GM18519 (cell line): ENCODE measurements around the gene EZH2.

Experiments
- ATAC-seq: cut with Tn5 transposase; IDR thresholded peaks from one replicate; pipeline ENCODE4 v1.9.1; 2021; ENCODE audit warnings: mild to moderate bottlenecking, moderate library complexity; ENCODE audit not compliant: unreplicated experiment, low FRiP score

Gene EZH2

DNA sequence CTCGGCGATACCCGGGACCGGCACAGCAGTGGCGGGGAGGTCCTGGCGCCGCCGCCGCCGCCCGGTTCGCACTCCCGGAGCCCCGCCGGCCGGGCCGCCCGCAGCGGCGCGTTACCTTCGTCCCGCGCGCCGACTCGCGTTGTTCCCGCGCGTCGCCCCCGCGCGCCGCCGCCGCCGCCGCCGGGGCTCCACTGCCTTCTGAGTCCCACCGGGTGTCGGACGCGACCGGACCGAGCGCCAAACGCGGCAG, at the start of gene EZH2:
TSS of gene EZH2 (minus strand) at position 243 of the 250 bp plus-strand sequence. CDS start 36,993 bp downstream, outside the sequence.
- peak; percentile 11 for ATAC-seq

GRCh38 chr7:148931470-148931869, 47.4 kb upstream of the EZH2 start:
- no peak for ATAC-seq

DNA sequence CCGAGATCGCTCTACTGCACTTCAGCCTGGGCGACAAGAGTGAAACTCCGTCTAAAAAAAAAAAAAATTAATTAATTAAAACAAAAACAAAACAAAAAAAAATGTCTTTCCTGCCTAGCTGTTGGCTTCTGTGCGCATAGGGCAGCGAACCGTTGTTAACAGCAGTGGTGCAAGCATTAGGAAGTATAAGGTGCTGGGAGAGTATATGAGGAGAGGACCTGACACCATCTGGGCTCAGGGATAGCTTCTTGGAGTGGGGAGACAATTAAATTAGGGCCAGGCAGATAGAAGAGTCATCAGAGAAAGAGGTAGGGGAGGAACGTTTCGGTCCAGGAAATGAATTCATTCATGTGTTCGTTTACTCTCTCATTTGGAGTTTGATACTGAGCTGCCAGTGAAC, 46.2 kb upstream of the EZH2 start:
- no peak for ATAC-seq

GRCh38 chr7:148929176-148929575, 45.1 kb upstream of the EZH2 start:
- no peak for ATAC-seq

GRCh38 chr7:148927123-148928045, 43.3 kb upstream of the EZH2 start:
- no peak for ATAC-seq

GRCh38 chr7:148925836-148926235, 41.7 kb upstream of the EZH2 start:
- no peak for ATAC-seq

DNA sequence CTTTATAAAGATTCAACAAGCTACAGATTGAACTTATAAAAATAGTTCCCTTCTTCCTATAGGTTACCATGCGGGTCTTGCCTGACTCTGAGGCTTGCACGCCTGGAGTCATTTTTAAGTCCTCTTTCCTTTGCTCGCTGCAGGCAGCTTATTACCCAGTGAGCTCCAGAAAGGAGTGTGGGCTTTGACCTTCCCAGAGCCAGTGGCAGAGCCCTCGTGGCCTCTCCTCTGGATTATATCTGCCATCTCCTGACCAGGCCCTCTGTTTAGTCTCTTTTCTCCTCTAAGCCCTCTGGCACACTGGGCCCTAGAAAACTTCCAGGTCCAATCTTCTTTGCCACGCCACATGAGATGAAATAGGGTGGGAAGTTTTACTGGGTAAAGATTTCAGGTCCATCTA, 39.9 kb upstream of the EZH2 start:
- ATAC-seq: no peak

DNA sequence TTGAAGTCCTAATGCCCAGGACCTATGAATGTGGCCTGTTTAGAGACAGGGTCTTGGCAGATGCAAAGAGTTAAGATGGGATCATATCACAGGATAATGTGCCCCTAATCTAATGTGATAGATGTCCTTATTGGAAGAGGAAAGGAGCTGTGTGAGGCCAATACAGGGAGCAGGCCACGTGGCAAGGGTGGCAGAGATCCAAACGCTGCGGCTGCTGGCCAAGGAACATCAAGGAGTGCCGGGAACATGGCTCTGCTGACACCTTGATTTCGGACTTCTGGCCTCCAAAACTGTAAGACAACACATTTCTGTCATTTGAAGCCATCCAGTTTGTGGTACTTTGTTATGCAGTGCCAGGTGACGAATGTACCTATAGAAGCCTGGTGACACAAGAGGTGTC, 37.7 kb upstream of the EZH2 start:
- no peak for ATAC-seq

DNA sequence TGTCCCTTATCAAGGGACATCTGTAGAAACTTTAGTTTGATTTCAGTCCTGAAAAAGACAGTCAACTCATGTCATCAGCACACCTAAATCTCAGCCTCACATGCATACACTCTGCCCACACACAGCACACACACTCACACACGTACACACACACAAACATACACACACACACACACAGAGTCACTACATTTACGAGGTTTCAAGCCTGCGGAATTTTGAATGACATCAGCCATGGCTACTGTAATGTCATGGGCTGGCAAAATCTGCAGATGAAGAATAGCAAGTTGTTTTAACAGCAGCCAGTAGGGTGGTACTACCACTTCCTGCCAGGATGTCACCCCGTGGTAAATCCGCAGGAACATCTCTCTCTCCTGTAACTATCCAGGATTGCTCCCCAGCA, 37.1 kb upstream of the EZH2 start:
- ATAC-seq: no peak

- ATAC-seq: peak; percentile 58
Measured at GRCh38 chr7:148919859-148920258, 35.8 kb upstream of the EZH2 start.

DNA sequence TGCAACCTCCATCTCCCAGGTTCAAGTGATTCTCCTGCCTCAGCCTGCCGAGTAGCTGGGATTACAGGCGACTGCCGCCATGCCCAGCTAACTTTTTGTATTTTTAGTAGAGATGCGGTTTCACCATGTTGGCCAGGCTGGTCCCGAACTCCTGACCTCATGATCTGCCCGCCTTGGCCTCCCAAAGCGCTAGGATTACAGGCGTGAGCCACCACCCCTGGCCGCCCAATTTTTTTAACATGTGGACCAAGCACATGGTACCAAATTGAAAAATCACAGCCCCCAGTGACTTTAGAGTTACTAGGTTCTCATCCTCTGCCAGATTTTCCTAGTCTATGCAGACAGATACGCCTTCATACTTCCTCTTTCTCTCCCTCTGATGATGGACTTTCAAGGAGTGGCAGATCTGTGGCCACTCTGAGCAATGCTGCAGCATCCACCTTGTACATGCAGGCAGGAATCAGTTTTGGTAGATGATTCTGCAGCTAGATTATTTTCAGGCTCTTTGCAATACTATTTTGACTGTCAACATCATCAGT, 34.0 kb upstream of the EZH2 start:
- ATAC-seq: no peak

DNA sequence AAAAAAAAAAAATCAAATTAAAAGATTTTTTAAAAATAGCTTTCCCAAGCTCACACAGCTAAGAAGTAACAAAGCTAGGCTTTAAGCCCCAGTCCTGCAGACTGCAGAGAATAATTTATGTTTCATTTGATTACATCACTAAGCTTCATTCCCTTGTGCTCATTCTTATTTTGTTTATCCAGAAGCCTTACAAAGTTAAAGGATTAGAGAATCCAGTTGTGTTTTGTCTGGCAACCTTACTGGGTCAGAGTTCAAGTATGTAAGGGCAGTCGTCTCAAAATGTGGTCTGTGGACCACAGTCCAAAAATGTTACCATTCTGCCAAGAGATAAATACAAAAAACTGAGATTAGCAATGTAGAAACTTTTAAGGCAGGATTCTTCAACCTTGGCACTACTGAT, 32.1 kb upstream of the EZH2 start:
- no peak for ATAC-seq

DNA sequence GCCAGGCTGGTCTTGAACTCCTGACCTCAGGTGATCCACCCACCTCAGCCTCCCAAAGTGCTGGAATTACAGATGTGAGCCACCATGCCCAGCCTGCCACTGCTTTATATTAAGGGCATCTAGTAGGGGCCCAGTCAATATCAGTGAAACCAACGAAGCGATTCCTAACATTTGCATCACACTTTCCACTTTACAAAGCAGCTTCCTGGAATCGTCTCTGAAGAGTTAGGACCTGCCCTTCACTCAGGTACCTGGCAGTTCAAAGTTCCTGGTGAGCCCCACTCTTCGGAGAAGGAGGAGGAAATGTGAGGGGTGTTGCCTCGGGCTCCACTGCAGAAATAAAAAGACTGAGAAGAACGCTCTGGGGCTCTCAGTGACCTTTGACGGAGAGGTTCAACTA, 31.1 kb upstream of the EZH2 start:
- ATAC-seq: no peak

GRCh38 chr7:148914208-148914777, 30.2 kb upstream of the EZH2 start:
- ATAC-seq: peak; percentile 36

GRCh38 chr7:148912758-148913541, 28.9 kb upstream of the EZH2 start:
- peak; percentile 72 for ATAC-seq

DNA sequence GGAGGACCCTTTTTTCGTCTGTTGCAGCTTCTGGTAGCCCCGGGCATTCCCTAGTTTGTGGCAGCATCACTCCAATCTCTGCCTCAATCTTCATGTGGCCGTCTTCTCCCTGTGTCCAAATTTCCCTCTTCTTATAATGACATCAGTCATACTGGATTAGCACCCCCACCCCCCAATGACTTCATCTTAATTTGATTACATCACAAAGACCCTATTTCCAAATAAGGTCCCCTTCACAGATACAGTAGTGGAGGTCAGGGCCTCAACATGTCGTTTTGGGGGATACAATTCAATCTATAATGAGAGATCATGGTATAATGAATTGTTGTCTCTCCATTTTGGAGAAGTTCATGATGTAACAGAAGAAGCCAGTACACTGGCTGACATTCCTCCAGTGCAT, 28.1 kb upstream of the EZH2 start:
- no peak for ATAC-seq

- no peak for ATAC-seq
Measured at GRCh38 chr7:148911626-148912025, 27.5 kb upstream of the EZH2 start.

GRCh38 chr7:148909568-148909967, 25.5 kb upstream of the EZH2 start:
- no peak for ATAC-seq

GRCh38 chr7:148906707-148907498, 22.8 kb upstream of the EZH2 start:
- no peak for ATAC-seq

GRCh38 chr7:148905093-148905666, 21.1 kb upstream of the EZH2 start:
- ATAC-seq: no peak
